WI38 (cell line): ENCODE data around the gene MPDZ.

Source experiments
- H3K4me3 ChIP-seq: 2 replicates; pipeline ENCODE4 v1.5.1; 2011; ENCODE audit warnings: low read depth, mild to moderate bottlenecking, control low read depth, low read length
- CTCF ChIP-seq: IDR thresholded peaks from 2 replicates; pipeline ENCODE4 v1.5.1; 2012; ENCODE audit warnings: low read depth, mild to moderate bottlenecking, control low read depth, low read length

Gene MPDZ

GRCh38 chr9:13210306-13210705 lies 69.2 kb downstream of the MPDZ start:
- TF ChIP-seq CTCF, result no peak
- no peak overlapping the region for H3K4me3 ChIP-seq

- TF ChIP-seq CTCF, result no peak
These were observed 70.0 kb downstream of the MPDZ start for GRCh38 chr9:13209498-13209897.

GRCh38 chr9:13205824-13206223 lies 73.7 kb downstream of the MPDZ start:
- no peak overlapping the region for H3K4me3 ChIP-seq
- TF ChIP-seq CTCF, result no peak

More at GRCh38 chr9:13209498-13209897, 70.0 kb downstream of the MPDZ start:
- no peak overlapping the region for H3K4me3 ChIP-seq

- H3K4me3 ChIP-seq, result no peak overlapping the region
- TF ChIP-seq CTCF, result no peak
These were observed 89.5 kb downstream of the MPDZ start for GRCh38 chr9:13190040-13190439.

- no peak for TF ChIP-seq CTCF
- H3K4me3 ChIP-seq, result no peak overlapping the region
These were observed 90.1 kb downstream of the MPDZ start for GRCh38 chr9:13189362-13189761.

- TF ChIP-seq CTCF, result no peak
- no peak overlapping the region for H3K4me3 ChIP-seq
These were observed 92.7 kb downstream of the MPDZ start for GRCh38 chr9:13186774-13187173.

- H3K4me3 ChIP-seq, result no peak overlapping the region
- no peak for TF ChIP-seq CTCF
These were observed 93.4 kb downstream of the MPDZ start for GRCh38 chr9:13186091-13186490.
